Chondrocyte (in vitro differentiated cells): Measurements from ENCODE around the gene DDIAS. TPM values are rescaled to one million over a fixed set of nuclear protein-coding genes. Genes with fewer than 3 reads are reported as not detected.

ENCODE experiments used
- DNase-seq: peaks from one replicate; pipeline ENCODE4 v3.0.0; 2021; ENCODE audit warnings: mixed read lengths, low spot score
- H3K27ac Mint-ChIP-seq: one replicate; pipeline ENCODE4 v1.8.0; 2021; ENCODE audit warnings: mild to moderate bottlenecking, moderate library complexity, mixed read lengths; ENCODE audit not compliant: unreplicated experiment
- H3K27me3 Mint-ChIP-seq: 2 replicates; pipeline ENCODE4 v1.8.0; 2021; ENCODE audit warnings: low read depth, mixed read lengths
- H3K36me3 Mint-ChIP-seq: 2 replicates; pipeline ENCODE4 v1.8.0; 2021; ENCODE audit warnings: low read depth, mixed read lengths
- H3K4me1 Mint-ChIP-seq: 2 replicates; pipeline ENCODE4 v1.8.0; 2021; ENCODE audit warnings: low read depth, mild to moderate bottlenecking, mixed read lengths
- H3K4me3 Mint-ChIP-seq: one replicate; pipeline ENCODE4 v1.8.0; 2021; ENCODE audit warnings: mild to moderate bottlenecking, moderate library complexity, mixed read lengths; ENCODE audit not compliant: unreplicated experiment
- H3K9me3 Mint-ChIP-seq: 2 replicates; pipeline ENCODE4 v1.8.0; 2021; ENCODE audit warnings: low read depth, mixed read lengths
- total RNA-seq: library from RNA; stranded (reverse); gene quantifications from 3 replicates; pipeline ENCODE4 v1.2.1, GENCODE V29; 2021
- TF ChIP-seq, protein P1 (sequence below): fragments of 200-600 bp; sonication (generic); IDR thresholded peaks from 2 replicates; pipeline ENCODE4 v1.5.0; 2021; ENCODE audit warnings: antibody characterized with exemption, mild to moderate bottlenecking, moderate library complexity

DDIAS gene
- total RNA-seq, 1 donor from 2014 or later = 1.8 TPM

DNA sequence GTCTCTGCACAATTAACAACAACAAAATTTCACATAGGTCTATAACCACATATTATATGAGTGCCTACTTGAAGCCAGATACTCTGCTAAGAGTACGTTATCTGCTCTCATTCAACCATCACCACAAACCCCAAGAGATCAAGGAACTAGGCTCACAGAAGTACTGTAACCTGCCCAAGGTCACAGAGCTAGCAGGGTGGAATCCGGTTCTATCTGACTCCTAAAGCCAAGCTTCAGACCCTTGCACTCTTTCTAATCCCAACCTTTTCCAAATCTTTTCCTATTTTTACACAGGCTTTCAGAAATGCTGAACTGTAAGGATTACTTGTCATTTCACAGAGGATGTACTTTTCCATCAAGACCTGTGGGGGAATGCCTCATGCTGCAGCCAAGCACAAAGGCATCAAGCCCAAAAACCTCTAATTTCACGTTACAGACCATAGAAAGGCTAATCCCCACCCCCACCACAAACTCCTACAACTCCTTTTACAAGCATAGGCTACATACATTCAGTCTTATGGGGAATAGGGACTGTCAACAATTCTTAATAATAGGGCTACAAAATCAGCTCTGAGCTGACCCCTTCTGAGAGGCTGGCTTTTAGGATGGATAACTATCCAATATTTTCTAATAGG, 2.2 kb upstream of the DDIAS start:
- no peaks in the 10 kb centered on the region for H3K36me3 Mint-ChIP-seq
- no peaks in the 10 kb centered on the region for H3K9me3 Mint-ChIP-seq
- H3K4me3 Mint-ChIP-seq = peak overlapping the region; percentile 96
- TF ChIP-seq, protein P1, sequence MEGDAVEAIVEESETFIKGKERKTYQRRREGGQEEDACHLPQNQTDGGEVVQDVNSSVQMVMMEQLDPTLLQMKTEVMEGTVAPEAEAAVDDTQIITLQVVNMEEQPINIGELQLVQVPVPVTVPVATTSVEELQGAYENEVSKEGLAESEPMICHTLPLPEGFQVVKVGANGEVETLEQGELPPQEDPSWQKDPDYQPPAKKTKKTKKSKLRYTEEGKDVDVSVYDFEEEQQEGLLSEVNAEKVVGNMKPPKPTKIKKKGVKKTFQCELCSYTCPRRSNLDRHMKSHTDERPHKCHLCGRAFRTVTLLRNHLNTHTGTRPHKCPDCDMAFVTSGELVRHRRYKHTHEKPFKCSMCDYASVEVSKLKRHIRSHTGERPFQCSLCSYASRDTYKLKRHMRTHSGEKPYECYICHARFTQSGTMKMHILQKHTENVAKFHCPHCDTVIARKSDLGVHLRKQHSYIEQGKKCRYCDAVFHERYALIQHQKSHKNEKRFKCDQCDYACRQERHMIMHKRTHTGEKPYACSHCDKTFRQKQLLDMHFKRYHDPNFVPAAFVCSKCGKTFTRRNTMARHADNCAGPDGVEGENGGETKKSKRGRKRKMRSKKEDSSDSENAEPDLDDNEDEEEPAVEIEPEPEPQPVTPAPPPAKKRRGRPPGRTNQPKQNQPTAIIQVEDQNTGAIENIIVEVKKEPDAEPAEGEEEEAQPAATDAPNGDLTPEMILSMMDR = no peak
- peak overlapping the region; percentile 52 for H3K27ac Mint-ChIP-seq
- peaks cover 30% of the 10 kb centered on the region for H3K4me1 Mint-ChIP-seq
- H3K27me3 Mint-ChIP-seq = no peaks in the 10 kb centered on the region
- DNase-seq = no peak

DNA sequence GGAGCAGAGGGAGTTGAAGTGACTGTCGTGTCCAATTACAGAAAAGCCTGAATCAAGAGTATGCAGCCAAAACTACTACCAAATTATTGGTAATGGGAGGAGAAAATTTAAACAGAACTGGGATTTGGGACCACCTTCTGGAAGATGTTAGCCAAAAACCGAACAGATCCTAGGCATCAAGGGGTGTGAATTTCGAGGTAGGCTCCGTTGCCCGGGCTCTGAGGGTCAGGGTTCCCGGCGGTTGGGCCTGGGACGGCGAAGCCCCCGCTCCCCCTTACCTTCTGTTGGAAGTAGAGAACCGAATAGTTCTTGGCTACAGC, 1.6 kb upstream of the DDIAS start:
- Mint-ChIP-seq H3K9me3 (no peaks in the 10 kb centered on the region), H3K27ac (peak overlapping the region; percentile 100), H3K27me3 (no peaks in the 10 kb centered on the region), H3K4me1 (peaks cover 30% of the 10 kb centered on the region), H3K36me3 (no peaks in the 10 kb centered on the region), H3K4me3 (peak overlapping the region; percentile 96)
- no peak for DNase-seq
- TF ChIP-seq, protein P1 = no peak

DNA sequence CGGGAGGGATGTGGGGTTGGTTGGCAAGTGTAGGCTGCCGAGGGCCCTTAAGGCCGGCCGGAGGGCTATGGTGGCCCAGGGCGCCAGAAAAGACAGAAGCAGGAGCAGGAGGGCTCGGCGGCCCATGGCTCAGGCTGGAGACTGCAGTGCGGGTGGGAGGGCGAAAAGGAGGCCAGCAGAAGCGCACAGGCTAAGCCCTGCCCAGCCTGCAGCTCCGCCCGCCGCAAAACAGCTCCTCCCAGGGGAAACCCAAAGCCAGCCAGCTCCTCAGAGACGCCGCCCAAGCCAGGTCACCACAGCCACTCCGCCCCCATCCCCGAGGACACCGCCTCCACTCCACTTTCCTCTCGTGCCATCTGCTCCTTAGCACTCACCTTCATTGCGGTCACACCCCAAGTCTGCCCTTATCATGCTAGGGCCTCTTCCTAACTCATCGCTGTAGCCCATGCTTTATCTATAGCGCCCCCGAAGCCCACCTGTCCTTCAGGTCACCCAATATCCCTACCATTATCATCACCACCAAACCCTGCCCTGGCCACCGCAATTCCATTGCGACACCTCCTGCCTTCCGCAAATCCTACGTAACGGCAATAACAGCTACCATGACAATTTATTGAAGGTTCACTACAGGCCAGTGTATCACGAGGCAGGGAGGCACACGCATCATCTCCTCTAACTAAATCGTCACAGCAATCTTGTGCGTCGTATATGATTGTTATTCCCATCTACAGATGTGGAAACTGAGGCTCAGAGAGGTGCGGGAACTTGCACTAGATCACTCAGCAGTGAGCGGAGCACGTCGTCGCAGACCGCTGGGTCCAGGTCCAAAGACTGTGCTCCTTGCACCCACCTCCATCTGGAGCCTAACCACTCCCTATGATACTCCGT, 1.0 kb upstream of the DDIAS start, which contains the start of gene PRCP:
Gene PRCP, minus strand, starts transcription at position 154 of the 888 bp plus-strand sequence. Its CDS starts 28 bp downstream, at position 126.
- peak within 1 kb of the TSS; percentile 100 for H3K27ac Mint-ChIP-seq
- no peaks in the 10 kb centered on the region for H3K36me3 Mint-ChIP-seq
- TF ChIP-seq, protein P1 = no peak

DNA sequence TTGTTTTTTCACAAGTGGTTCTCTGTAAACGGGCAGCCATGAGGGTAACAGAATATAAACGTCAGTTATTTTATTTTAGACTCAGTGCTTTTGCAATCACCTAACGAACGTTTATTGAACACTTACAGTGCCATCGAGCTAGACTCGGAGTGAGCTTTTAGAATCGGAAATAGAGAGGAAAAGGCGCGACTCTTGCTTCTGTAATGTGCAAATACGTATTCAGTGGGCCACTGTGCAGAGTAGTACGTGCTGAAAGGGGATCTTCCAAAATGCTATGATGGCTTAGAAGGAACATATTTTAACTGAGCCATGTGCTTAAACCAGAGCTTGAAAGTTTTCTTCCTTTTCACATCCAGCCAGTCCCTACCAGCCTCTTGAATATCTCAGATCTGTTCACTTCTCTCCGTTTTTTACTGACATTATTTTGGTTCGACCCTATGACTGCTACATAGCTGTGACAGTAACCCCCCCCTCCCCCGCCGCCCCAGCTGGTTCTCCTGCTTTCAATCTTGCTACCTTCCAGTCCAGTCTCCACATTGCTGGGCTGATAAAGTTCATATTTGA, 468 bp downstream of the DDIAS start:
- DNase-seq = no peak
- no peaks in the 10 kb centered on the region for H3K9me3 Mint-ChIP-seq
- H3K27me3 Mint-ChIP-seq = no peaks in the 10 kb centered on the region
- TF ChIP-seq, protein P1 = no peak
- H3K4me3 Mint-ChIP-seq = peak overlapping the region; percentile 96
- no peak overlapping the region for H3K27ac Mint-ChIP-seq
- peaks cover 39% of the 10 kb centered on the region for H3K4me1 Mint-ChIP-seq
- H3K36me3 Mint-ChIP-seq = no peaks in the 10 kb centered on the region

More for the DNA sequence above, 1.0 kb upstream of the DDIAS start, which contains the start of gene PRCP:
- Mint-ChIP-seq H3K27me3 (no peaks in the 10 kb centered on the region), H3K9me3 (no peaks in the 10 kb centered on the region), H3K4me1 (peaks cover 30% of the 10 kb centered on the region), H3K4me3 (peak within 1 kb of the TSS; percentile 96)
- DNase-seq = peak; percentile 95

DNA sequence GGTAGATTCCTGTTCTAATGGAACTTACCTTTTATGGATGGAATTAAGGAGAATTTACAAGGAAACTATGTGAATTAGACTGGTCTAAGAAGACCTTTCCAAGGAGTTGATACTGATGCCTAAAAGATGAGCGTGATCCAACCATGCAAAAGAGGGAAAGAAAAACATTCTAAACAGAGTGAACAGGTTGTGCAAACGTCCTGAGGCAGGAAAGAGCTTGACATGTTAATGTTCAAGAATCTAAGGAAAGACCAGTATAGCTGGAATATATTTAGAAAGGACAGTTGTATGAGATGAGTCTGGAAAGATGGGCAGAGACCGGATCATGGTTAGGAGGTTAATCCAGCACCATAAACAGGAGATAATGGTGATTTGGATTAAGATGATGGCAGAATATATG, 1.3 kb downstream of the DDIAS start:
- H3K9me3 Mint-ChIP-seq = no peaks in the 10 kb centered on the region
- H3K27me3 Mint-ChIP-seq = no peaks in the 10 kb centered on the region
- DNase-seq = no peak
- TF ChIP-seq, protein P1 = no peak
- no peak overlapping the region for H3K4me3 Mint-ChIP-seq
- no peaks in the 10 kb centered on the region for H3K36me3 Mint-ChIP-seq
- H3K4me1 Mint-ChIP-seq = peaks cover 41% of the 10 kb centered on the region
- no peak overlapping the region for H3K27ac Mint-ChIP-seq
